ENCODE measurements around the gene KATNAL1.

GRCh38 chr13:30274083-30274482 is 33.3 kb downstream of the KATNAL1 start:
- TF ChIP-seq EZH2phosphoT487 (IDR thresholded peaks at IDR 0.05; ENCODE audit: low read length) (no peak), CTCF (IDR thresholded peaks at IDR 0.05; ENCODE audit: low read length) (no peak)
